VCaP (cell line): ENCODE data around the gene POU2AF3.

Experiments used
- H3K27ac ChIP-seq: fragments of 450-650 bp; 2 replicates; pipeline ENCODE4 v1.5.1; 2017
- TF ChIP-seq, protein P1 (sequence below): fragments of 450-650 bp; conservative IDR thresholded peaks from 2 replicates; pipeline ENCODE4 v1.5.1; 2017; ENCODE audit warnings: mild to moderate bottlenecking, moderate library complexity

The POU2AF3 gene

DNA sequence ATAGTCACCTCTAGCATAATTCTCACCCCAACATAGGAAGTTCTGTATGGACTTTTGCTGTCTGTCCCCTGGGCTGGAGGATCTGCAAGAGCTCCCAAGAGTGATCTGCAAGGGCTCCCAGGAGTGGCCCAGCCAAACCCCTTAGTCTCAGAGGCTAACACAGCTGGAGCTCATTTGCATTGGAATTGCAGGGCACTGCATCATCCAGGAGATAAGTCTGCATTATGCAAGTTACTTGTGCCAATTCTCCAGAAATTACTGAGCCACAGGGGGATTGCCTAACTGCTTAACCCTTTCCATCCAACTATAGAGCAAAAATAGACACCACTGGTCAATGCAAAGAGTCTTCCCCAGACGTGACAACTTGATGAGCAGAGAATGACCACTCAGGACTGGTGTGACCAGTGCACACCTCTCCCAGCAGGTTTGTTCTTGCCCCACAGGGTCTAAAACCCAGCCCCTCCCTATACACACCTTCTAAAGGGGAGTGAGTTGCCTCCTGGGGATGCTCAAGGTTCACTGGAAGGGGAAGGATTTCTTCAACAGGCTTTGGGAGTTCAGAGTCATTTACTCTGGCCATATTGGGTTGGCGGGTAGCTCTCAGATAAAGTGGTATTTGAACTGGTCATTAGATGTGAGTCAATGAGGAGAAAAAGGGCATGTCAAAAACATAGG is 38.4 kb downstream of the POU2AF3 start:
- peak overlapping the region; percentile 99 for H3K27ac ChIP-seq
- TF ChIP-seq, protein P1, sequence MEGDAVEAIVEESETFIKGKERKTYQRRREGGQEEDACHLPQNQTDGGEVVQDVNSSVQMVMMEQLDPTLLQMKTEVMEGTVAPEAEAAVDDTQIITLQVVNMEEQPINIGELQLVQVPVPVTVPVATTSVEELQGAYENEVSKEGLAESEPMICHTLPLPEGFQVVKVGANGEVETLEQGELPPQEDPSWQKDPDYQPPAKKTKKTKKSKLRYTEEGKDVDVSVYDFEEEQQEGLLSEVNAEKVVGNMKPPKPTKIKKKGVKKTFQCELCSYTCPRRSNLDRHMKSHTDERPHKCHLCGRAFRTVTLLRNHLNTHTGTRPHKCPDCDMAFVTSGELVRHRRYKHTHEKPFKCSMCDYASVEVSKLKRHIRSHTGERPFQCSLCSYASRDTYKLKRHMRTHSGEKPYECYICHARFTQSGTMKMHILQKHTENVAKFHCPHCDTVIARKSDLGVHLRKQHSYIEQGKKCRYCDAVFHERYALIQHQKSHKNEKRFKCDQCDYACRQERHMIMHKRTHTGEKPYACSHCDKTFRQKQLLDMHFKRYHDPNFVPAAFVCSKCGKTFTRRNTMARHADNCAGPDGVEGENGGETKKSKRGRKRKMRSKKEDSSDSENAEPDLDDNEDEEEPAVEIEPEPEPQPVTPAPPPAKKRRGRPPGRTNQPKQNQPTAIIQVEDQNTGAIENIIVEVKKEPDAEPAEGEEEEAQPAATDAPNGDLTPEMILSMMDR, result no peak

DNA sequence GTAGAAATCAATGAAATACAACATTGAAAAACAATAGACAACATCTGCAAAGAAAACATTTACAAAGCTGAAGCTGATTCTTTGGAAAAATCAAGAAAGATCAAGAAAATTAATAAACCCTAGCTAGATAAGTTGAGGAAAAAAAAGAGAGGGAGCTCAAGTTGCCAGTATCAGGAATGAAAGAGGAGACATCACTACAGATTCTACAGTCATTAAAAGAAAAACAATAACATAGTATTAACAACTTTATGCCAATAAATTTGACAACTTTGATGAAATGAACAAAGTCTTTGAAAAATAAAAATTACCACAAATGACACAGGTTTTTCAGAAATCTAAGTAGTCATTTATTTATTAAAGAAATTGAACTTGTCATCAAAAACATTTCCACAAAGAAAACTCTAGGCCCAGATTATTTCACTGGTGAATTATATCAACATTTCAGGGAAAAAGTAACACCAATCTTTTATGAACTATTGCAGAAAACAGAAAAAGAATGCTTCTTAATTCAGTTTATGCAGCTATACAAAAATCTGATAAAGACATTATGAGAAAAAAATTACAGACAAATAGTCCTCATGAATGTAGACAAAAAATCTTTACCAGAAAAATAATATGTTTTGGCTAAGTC is 41.5 kb downstream of the POU2AF3 start:
- TF ChIP-seq, protein P1, result no peak
- no peak overlapping the region for H3K27ac ChIP-seq

DNA sequence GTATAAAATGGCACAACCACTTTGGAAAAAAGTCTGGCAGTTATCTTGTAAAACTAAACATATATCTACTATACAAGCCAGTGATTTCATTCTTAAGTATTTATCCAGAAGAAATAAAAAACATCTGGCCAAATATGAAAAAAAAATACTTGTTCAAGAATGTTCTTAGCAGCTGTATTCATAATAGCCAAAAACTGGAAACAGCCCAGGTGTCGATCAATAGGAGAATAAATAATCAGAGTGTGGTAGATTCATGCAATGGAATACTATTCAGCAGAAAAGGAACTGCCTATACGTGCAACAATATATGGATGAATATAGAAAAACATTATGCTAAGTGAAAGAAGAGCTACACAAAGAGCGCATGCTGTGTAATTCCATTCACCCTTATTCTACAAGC is 44.0 kb downstream of the POU2AF3 start:
- TF ChIP-seq, protein P1, result no peak
- no peak overlapping the region for H3K27ac ChIP-seq

DNA sequence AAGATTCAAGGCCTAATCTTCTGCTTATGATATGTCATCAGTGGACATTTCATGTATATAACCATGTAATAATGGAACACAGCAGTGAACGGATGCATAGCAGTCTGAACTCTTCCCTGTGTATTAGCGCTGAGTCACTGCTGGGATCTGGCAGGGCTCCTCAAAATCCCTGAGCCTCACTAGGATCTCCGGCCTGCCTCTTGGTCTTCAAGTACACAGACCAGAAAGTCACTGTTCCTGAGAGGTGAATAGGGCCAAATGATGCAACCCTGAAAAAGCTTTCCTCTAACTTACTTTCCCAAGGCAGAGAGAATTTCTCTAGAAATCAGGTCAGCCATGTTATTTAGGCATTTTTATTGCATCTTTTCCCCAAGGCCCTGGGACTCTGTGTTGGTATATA is 45.7 kb downstream of the POU2AF3 start:
- TF ChIP-seq, protein P1, result no peak
- no peak overlapping the region for H3K27ac ChIP-seq

DNA sequence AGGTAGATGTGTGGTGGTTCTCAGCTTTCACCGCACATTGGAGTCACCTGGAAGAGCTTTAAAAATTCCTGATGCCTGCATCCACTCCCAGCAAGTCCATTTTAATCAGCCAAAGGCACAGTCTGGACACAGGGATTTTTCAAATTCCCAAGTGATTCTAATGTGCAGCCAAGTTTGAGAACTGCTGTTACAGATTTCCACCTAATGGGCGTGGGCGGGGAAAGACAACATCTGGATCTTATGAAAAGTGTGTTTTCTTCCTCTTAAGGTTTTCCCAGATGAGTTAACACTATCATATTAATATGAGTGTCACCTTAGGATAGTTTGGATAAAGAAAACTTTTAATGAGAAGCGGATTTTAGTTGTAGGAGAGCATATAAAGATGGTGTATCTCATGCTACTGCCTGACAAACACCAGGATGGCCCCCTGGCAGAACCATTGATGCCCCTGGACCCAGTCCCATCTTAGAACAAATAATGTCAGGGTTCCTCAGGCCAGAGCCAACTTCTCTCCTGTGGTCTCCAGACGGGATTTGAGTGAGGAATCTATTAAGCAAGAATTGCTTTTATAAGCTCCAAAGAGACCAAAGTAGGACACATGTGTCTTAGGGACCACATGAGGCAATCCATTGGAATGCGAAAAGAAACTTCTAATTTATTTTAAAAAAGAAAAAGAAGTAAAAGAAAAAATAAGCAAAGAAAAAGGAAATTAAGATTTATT is 48.8 kb downstream of the POU2AF3 start:
- TF ChIP-seq, protein P1, result no peak
- no peak overlapping the region for H3K27ac ChIP-seq

DNA sequence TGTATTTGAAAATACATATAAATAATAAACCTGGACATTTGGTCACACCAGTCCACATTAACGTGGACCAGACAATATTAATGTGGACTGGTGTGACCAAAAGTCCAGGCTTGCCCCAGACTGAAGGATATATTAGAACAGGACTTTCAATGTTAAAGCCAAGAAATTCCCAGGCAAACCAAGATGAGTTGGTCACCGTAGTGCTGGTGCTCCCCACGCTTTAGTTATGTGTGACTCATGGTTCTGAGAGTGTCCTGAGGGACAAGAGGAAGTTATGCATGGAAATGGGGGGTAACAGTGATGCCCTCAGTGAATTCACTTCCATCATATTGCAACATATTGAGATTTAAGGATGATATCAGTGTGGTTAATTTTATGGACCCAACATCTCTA is 49.4 kb downstream of the POU2AF3 start:
- no peak overlapping the region for H3K27ac ChIP-seq
- TF ChIP-seq, protein P1, result no peak

DNA sequence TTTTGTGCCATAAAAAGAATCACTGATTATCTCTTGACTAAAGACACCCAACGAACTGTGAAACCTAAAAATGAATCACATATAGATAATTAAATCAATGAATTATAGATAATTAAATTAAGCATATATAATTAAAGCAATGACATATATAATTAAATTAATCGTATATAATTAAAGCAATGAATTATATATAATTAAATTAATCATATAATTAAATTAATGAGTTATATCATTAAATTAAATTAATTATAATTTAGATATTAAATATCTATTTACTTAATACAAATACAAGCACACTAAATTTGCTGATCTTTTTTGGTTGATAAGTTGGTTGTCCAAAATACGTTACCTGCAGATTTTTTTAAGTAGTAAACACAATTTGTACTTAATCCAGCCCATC is 49.8 kb downstream of the POU2AF3 start:
- H3K27ac ChIP-seq, result no peak overlapping the region
- TF ChIP-seq, protein P1, result no peak
